ENCODE measurements around the gene DCBLD1.

- TF ChIP-seq EZH2phosphoT487 (IDR thresholded peaks at IDR 0.05; ENCODE audit: insufficient read depth, low read depth) (no peak), EZH2 (IDR thresholded peaks at IDR 0.05; ENCODE audit: insufficient read depth, poor library complexity, severe bottlenecking) (no peak)
These were observed 14.8 kb downstream of the DCBLD1 start for GRCh38 chr6:117497237-117497636.

All from GM23248 (cell line).